ENCODE measurements around the gene WDR93. TPM values are rescaled to one million over a fixed set of nuclear protein-coding genes. Genes with fewer than 3 reads are reported as not detected.

Gene WDR93
- total RNA-seq, 4 donors from 2014 or later: 1.5 TPM; not detected in 3

DNA sequence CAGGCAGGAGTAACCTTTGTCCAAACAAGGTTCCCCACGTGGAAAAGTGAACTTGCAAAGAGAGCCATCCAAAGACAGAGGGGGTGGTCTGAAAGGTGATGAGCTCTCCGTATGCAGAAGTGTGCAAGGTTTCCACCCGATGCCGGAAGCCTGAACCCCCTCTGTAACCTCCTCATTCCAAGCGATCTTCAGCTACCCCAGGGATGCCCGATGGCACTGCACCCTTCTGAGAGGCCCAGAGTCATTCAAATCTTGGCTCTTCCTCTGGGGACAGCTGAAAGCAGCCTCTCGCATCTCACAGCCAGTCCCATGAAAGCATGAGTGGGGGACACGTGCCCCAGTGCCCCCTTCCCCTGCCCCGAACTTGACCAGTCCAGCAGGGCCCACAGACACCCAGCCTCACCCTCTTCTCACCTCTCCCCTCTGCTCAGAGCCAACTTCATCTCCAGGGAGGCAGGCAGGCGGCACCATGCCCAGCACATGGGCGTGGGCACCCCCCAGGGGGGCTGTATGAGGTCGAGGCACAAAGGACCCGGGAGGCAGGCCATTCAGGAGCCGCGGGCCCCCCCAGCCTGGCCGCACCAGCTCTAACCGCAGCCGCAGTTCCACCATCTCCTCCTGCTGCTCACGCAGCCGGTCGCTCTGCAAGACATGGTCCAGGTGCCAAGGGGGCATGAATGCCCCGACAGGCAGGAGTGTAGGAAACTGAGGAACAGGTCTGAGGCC, 44.0 kb upstream of the WDR93 start:
- Histone ChIP-seq H3K4me1 (no peaks in the 10 kb centered on the region), H3K27me3 (no peaks in the 10 kb centered on the region), H3K4me3 (no peak overlapping the region), H3K36me3 (no peaks in the 10 kb centered on the region), H3K9me3 (no peaks in the 10 kb centered on the region), H3K27ac (no peak overlapping the region)
- intact Hi-C loops (cut with DNase I; ENCODE audit: low total_unique reads): no loop called here
- no peak for DNase-seq
- TF ChIP-seq, protein P1, sequence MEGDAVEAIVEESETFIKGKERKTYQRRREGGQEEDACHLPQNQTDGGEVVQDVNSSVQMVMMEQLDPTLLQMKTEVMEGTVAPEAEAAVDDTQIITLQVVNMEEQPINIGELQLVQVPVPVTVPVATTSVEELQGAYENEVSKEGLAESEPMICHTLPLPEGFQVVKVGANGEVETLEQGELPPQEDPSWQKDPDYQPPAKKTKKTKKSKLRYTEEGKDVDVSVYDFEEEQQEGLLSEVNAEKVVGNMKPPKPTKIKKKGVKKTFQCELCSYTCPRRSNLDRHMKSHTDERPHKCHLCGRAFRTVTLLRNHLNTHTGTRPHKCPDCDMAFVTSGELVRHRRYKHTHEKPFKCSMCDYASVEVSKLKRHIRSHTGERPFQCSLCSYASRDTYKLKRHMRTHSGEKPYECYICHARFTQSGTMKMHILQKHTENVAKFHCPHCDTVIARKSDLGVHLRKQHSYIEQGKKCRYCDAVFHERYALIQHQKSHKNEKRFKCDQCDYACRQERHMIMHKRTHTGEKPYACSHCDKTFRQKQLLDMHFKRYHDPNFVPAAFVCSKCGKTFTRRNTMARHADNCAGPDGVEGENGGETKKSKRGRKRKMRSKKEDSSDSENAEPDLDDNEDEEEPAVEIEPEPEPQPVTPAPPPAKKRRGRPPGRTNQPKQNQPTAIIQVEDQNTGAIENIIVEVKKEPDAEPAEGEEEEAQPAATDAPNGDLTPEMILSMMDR (IDR thresholded peaks at IDR 0.05): no peak
- no peak for TF ChIP-seq POLR2A (IDR thresholded peaks at IDR 0.05)

DNA sequence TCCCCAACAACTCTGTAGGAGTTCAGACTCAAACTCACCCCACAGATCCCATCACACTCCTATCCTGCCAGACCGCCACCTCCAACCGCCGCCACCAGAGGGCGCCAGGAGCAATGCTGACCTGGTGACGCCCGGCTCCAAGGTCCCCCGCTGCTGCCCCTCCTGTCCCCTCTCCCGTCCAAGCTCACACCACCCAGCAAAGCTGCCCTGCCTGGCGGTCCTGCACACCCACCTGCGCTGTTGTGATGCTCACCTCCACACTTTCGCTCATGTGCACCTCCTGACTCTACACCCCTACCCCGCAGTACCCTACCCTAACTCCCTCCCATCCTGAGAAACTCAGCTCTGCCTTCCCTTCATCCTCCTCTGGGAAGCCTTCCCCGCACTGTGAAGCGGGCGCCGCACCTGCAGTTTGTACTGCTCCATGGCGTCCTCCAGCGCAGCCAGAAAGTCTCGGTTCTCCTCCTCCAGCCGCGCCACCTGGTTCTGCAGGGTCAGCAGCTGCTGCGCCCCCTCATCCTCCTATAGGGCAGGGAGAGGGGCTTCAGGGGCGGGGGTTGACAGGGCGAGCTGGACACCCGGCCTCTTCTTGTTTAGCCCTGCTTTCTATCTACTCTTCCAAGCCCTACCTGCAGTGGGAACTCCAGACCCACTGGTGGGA, 43.3 kb upstream of the WDR93 start:
- no peaks in the 10 kb centered on the region for H3K9me3 ChIP-seq
- DNase-seq: peak; percentile 67 to 71
- no peaks in the 10 kb centered on the region for H3K27me3 ChIP-seq
- H3K27ac ChIP-seq: no peak overlapping the region
- intact Hi-C loops (cut with DNase I; ENCODE audit: low total_unique reads): no loop called here
- no peaks in the 10 kb centered on the region for H3K36me3 ChIP-seq
- H3K4me1 ChIP-seq: no peaks in the 10 kb centered on the region
- no peak overlapping the region for H3K4me3 ChIP-seq
- no peak for TF ChIP-seq POLR2A (IDR thresholded peaks at IDR 0.05)
- TF ChIP-seq, protein P1 (IDR thresholded peaks at IDR 0.05): peak; percentile 55 to 84 (median 64)

DNA sequence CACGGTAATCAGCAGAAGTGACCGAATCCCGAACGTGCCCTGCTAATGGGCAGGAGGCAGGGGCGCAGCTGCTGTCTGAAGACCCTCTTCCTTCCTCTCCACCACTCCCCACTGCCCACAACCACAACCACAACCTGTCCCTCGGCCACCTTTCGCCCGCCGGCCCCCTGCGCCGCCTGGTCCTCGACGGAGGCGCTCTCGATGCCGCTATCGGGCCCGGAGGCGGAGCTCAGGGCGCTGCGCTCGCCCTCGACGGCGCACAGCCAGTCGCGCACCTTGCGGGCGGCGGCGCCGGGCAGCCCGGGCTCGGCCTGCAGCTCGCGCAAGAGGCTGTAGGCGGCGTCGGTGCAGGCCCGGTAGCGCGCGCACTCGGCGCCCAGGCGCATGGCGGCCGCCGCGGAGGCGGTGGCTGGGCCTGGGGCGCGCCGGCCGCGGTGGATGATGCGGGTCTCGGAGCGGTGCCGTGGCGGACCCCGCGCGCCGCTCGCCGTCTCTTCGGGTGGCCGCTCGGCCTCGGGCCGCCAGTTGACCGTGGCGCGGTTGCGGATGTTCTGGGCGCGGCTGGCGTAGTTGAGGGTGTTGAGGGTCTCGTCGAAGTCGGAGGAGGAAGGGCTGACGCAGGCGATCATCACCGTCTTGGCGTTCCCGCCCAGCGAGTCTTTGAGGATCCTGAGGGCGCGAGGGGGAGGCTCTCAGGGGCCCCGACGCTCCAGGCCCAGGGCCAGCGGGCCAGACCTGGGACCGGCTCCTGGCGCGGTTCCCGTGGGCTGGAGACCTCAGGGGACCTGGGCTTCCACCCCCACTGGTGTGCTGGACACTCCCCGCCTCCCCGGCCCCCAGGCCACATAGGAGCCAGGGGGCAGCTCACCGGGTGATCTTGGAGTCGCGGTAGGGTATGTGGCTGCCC, 42.3 kb upstream of the WDR93 start:
- Histone ChIP-seq H3K27ac (no peak overlapping the region), H3K4me1 (no peaks in the 10 kb centered on the region), H3K4me3 (no peak overlapping the region), H3K27me3 (no peaks in the 10 kb centered on the region), H3K36me3 (no peaks in the 10 kb centered on the region), H3K9me3 (no peaks in the 10 kb centered on the region)
- intact Hi-C loops (cut with DNase I; ENCODE audit: low total_unique reads): no loop called here
- no peak for DNase-seq
- no peak for TF ChIP-seq POLR2A (IDR thresholded peaks at IDR 0.05)
- TF ChIP-seq, protein P1 (IDR thresholded peaks at IDR 0.05): no peak

DNA sequence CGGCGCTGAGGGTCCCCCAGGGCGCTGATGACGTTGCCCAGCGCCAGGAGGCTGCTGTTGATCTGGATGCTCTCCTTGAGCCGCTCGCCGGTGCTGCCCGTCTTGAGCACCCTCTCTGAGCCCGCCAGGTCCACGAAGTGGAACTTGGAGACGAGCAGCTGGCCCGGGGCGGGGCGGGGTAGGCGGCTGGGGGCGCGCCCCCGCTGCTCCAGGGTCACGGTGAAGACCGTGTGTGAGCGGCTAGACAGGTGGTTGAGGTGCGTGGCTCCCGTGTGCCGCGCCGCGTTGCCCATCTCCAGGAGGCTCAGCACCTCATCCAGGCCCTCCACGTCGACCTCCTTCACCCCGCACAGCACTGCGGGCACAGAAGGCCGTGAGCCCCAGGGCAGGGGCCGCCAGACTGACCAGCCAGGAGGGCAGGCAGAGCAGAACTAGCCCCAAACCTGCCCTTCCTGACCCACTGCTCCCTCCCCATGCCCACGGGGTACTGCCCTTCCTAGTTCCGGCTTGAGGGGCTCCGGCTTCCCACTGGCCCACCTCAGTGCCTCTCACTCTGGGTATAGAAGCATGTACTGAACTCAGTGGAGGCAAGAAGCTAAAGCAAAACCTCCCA, 41.5 kb upstream of the WDR93 start:
- intact Hi-C loops (cut with DNase I; ENCODE audit: low total_unique reads): no loop called here
- Histone ChIP-seq H3K27me3 (no peaks in the 10 kb centered on the region), H3K4me3 (no peak overlapping the region), H3K27ac (no peak overlapping the region), H3K4me1 (no peaks in the 10 kb centered on the region), H3K36me3 (no peaks in the 10 kb centered on the region), H3K9me3 (no peaks in the 10 kb centered on the region)
- DNase-seq: no peak
- TF ChIP-seq POLR2A (IDR thresholded peaks at IDR 0.05): no peak
- TF ChIP-seq, protein P1 (IDR thresholded peaks at IDR 0.05): no peak

Measured in uterus (tissue), 4 donors.